Lower leg skin (tissue), 4 donors: ENCODE results near the gene PACRG. TPM values are rescaled to one million over a fixed set of nuclear protein-coding genes. Genes with fewer than 3 reads are reported as not detected.

Source experiments
- DNase-seq, 2 donors: peaks; one replicate each; pipeline ENCODE4 v3.0.0-alpha.2; 2019; ENCODE audit warnings: low spot score in 2 of 2
- H3K4me3 ChIP-seq: fragments of 200-600 bp; sonication (generic); 2 replicates; pipeline ENCODE4 v1.5.1; 2017; ENCODE audit warnings: mild to moderate bottlenecking, low read depth; ENCODE audit not compliant: poor library complexity, severe bottlenecking
- POLR2A ChIP-seq, 2 donors: fragments of 450-650 bp; IDR thresholded peaks; one replicate each; pipeline ENCODE4 v1.6.1; 2016 to 2017; ENCODE audit warnings: antibody characterized with exemption in 2 of 2, mild to moderate bottlenecking in 1 of 2, moderate library complexity in 1 of 2
- WGBS, 2 donors: methylation state at CpG; one replicate each; pipeline ENCODE4 v1.1.5; 2018; 5-methylcytosine and 5-hydroxymethylcytosine counted together
- intact Hi-C: fragments of 100-400 bp; cut with DNase I; formaldehyde crosslinking; loops from one replicate; pipeline ENCODE4 v1.15.0; 2023; ENCODE audit warnings: low total_unique reads
- total RNA-seq, 4 donors: library from RNA; depleted of rRNA; stranded (reverse); fragments of >200 nt; gene quantifications; one replicate each; pipeline ENCODE4 v1.1.0, GENCODE V29; 2016
- TF ChIP-seq, protein P1 (sequence below), 3 donors: fragments of 450-650 bp; IDR thresholded peaks; one replicate each; pipeline ENCODE4 v1.5.1; 2016; ENCODE audit warnings: antibody characterized with exemption in 3 of 3, mild to moderate bottlenecking in 3 of 3, moderate library complexity in 2 of 3

PACRG gene
- total RNA-seq, 4 donors from 2014 or later, result 0.38 to 3.9 (median 3.4) TPM; not detected in 1

DNA sequence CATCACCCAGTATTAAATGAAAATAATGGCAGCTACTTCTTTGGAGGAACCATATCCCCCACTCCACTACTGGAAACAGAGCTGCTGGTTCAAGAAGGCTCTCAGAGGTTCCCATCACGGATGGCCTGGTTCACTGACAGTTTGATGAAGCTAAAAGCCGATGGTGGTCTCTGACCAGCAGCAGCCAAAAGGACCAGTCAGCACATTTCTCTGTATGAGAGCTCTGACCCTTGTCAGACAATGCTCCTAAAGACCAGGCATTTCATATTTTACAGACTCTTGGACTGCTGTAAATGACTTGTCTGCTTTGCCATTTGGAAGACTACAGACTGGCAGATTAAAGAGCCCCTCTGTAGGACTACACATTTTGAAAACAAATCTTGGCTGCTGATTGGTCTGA is 16.8 kb upstream of the PACRG start:
- intact Hi-C loops, result no loop called here
- H3K4me3 ChIP-seq, result no peak overlapping the region
- WGBS, 2 donors, result 88 to 91% methylated on average over 2 of the region's 2 CpGs
- TF ChIP-seq POLR2A (IDR thresholded peaks at IDR 0.05), result no peak
- TF ChIP-seq, protein P1, sequence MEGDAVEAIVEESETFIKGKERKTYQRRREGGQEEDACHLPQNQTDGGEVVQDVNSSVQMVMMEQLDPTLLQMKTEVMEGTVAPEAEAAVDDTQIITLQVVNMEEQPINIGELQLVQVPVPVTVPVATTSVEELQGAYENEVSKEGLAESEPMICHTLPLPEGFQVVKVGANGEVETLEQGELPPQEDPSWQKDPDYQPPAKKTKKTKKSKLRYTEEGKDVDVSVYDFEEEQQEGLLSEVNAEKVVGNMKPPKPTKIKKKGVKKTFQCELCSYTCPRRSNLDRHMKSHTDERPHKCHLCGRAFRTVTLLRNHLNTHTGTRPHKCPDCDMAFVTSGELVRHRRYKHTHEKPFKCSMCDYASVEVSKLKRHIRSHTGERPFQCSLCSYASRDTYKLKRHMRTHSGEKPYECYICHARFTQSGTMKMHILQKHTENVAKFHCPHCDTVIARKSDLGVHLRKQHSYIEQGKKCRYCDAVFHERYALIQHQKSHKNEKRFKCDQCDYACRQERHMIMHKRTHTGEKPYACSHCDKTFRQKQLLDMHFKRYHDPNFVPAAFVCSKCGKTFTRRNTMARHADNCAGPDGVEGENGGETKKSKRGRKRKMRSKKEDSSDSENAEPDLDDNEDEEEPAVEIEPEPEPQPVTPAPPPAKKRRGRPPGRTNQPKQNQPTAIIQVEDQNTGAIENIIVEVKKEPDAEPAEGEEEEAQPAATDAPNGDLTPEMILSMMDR (IDR thresholded peaks at IDR 0.05), result no peak
- DNase-seq, result no peak

DNA sequence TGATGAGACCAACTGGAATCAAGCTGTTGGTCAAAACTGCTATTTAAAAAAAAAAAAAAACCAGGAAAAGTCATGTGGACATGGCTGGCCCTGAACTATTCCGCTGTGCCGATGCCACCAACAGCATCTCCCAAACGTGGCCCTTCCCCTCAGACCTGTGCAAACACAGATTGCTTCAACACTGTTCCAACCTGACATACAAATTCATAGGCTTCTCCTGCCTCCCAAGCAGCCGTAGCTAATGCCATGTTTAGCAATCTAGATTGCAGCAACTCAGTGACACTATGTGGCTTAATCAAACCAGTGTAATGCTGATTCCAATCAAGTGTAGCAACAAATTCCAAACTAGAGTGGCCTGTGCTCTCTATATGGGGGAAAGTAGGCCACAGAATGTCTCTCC is 16.4 kb upstream of the PACRG start:
- no peak for DNase-seq
- intact Hi-C loops, result no loop called here
- no peak overlapping the region for H3K4me3 ChIP-seq
- 87 to 92% methylated on average over 4 of the region's 4 CpGs for WGBS, 2 donors
- no peak for TF ChIP-seq POLR2A (IDR thresholded peaks at IDR 0.05)
- TF ChIP-seq, protein P1 (IDR thresholded peaks at IDR 0.05), result no peak

DNA sequence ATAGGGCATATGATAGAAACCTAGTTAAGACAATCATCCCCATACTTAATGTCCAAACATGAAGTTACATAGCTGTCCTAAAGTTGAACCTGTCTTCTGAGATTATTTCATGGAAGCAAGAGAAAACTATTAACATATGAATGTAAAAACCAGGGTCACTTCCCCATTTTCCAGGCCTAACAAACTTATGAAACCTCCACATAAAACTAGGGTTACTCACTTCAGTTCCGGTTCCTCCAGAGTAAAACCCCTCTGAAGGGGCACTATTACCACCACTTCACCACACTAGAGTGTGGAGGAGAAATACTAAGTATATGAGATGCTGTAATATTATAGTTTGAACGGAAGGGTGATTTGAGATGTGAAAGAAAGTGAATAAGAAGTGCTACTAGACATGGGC is 15.1 kb upstream of the PACRG start:
- 92 to 97% methylated on average over 2 of the region's 2 CpGs for WGBS, 2 donors
- intact Hi-C loops, result no loop called here
- DNase-seq, result no peak
- TF ChIP-seq POLR2A (IDR thresholded peaks at IDR 0.05), result no peak
- TF ChIP-seq, protein P1 (IDR thresholded peaks at IDR 0.05), result no peak
- no peak overlapping the region for H3K4me3 ChIP-seq

DNA sequence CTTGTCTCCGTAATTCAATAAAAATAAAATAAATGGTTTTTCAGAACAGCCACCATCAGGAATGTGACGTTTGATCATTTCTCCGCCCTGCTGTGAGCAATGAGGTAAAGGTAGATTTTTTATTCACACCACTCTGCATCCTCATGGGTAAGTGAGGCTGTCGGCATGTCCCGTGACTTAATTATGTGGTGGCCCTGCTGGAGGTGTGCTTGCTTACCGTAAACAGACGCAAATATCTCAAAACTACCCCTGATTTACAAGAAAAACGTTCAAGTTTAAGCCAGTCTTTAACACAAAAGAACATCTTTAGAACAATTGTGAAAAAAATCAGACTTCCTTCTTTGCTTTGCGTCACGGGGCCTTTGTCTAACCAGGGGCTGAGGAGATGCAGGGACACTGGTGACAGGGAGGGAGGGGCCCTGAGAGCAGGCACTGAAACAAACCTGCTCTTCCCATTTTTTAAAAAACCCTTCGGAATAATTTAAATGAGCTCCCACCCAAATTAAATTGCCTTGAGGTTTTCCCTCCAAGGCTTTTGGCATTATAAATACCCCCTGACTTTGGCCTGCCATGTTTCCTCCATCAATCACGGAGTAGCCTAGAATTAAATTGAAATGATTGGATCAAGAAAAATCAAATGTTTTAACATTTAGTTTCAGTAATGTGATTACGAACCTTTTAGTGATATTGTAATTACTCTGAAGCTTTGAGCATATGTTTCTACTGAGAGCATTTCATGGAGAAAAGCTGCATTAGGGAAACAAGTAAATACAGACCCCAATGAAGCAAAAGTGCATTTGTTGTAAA is 13.6 kb upstream of the PACRG start:
- intact Hi-C loops, result no loop called here
- H3K4me3 ChIP-seq, result no peak overlapping the region
- TF ChIP-seq POLR2A (IDR thresholded peaks at IDR 0.05), result no peak
- TF ChIP-seq, protein P1 (IDR thresholded peaks at IDR 0.05), result no peak
- 88 to 89% methylated on average over 13 of the region's 13 CpGs for WGBS, 2 donors
- no peak for DNase-seq

DNA sequence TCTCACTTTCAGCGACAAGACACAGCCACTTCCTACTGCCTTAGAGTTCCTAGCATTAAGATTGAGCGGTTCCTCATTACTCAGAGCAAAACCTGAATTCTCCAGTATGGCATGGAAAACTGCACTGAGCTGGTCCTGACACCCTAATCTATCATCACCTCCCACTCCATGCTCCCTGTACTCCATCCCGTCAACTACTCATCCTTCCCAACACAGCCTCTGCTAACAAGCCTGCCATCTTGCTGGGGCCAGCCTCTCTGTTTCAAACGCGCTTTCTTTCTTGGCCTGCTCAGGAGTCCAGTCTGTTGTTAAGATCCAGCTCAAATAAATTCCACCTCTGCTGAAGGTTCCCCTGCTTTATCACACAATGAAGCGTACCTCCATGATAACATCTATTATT is 12.2 kb upstream of the PACRG start:
- WGBS, 2 donors, result 92 to 97% methylated on average over 6 of the region's 6 CpGs
- TF ChIP-seq, protein P1 (IDR thresholded peaks at IDR 0.05), result no peak
- TF ChIP-seq POLR2A (IDR thresholded peaks at IDR 0.05), result no peak
- intact Hi-C loops, result no loop called here
- H3K4me3 ChIP-seq, result no peak overlapping the region
- no peak for DNase-seq

DNA sequence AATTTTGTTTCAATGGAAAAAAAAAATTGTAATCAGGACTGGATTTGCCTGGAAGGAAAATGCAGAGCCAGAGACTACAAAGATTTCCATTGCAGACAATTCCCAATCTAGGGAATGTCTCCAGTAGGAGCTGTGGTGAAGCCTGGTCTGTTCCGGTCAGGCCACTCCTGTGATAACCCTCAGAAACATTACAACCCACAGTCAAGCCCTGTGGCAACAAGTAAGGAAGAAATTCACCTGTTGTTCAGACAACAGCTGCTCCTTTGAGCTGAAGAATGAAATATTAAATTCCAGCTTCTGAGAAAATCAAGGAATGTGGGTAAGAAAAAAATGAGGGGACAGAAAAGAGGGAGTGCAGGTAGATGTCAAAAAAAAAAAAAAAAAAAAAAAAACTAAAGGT is 8.2 kb upstream of the PACRG start:
- TF ChIP-seq POLR2A (IDR thresholded peaks at IDR 0.05), result no peak
- TF ChIP-seq, protein P1 (IDR thresholded peaks at IDR 0.05), result no peak
- 81 to 100% methylated on average over 1 of the region's 1 CpG for WGBS, 2 donors
- intact Hi-C loops, result no loop called here
- H3K4me3 ChIP-seq, result no peak overlapping the region
- no peak for DNase-seq
